Endodermal cell (in vitro differentiated cells): Measurements from ENCODE around the gene DNAJB2. TPM values are rescaled to one million over a fixed set of nuclear protein-coding genes. Genes with fewer than 3 reads are reported as not detected.
A peak's percentile ranks its signal among the peaks of the same experiment; 100 is the strongest.
"Not testable (repeated sequence)": the region's sequence is repeated elsewhere in the genome, so short reads cannot be mapped to it uniquely, and the experiment has no call there.

Source experiments
- DNase-seq: peaks from one replicate; pipeline ENCODE4 v3.0.0-alpha.2; 2017
- H3K27ac ChIP-seq: 2 replicates; pipeline ENCODE4 v1.5.1; 2013; ENCODE audit warnings: mild to moderate bottlenecking, low read depth, low read length, moderate library complexity
- H3K27me3 ChIP-seq: 2 replicates; pipeline ENCODE4 v1.6.1; 2013; ENCODE audit warnings: mild to moderate bottlenecking, low read length, moderate library complexity; ENCODE audit not compliant: insufficient read depth, control insufficient read depth, poor library complexity, severe bottlenecking
- H3K36me3 ChIP-seq: 2 replicates; pipeline ENCODE4 v1.7.0; 2013; ENCODE audit warnings: mild to moderate bottlenecking, low read length, moderate library complexity; ENCODE audit not compliant: control insufficient read depth, insufficient read depth
- H3K4me1 ChIP-seq: one replicate; pipeline ENCODE4 v1.7.0; 2013; ENCODE audit warnings: low read length; ENCODE audit not compliant: control insufficient read depth, insufficient read depth
- H3K4me3 ChIP-seq: 2 replicates; pipeline ENCODE4 v1.5.1; 2013; ENCODE audit warnings: mild to moderate bottlenecking, low read length, moderate library complexity
- H3K9ac ChIP-seq: 2 replicates; pipeline ENCODE4 v1.6.1; 2013; ENCODE audit warnings: mild to moderate bottlenecking, low read length, moderate library complexity; ENCODE audit not compliant: poor library complexity, severe bottlenecking; ENCODE audit errors: extremely low read depth
- H3K9me3 ChIP-seq: 2 replicates; pipeline ENCODE4 v1.6.1; 2013; ENCODE audit warnings: mild to moderate bottlenecking, low read length, moderate library complexity; ENCODE audit not compliant: control insufficient read depth
- H3K27ac Mint-ChIP-seq: 2 replicates; pipeline ENCODE4 v1.8.0; 2020; ENCODE audit warnings: mixed read lengths
- H3K27me3 Mint-ChIP-seq: 2 replicates; pipeline ENCODE4 v1.8.0; 2021; ENCODE audit warnings: mild to moderate bottlenecking, mixed read lengths; ENCODE audit not compliant: insufficient read depth
- H3K36me3 Mint-ChIP-seq: 2 replicates; pipeline ENCODE4 v1.8.0; 2020; ENCODE audit warnings: low read depth, mixed read lengths
- H3K4me1 Mint-ChIP-seq: 2 replicates; pipeline ENCODE4 v1.8.0; 2020; ENCODE audit warnings: mixed read lengths
- H3K4me3 Mint-ChIP-seq: 2 replicates; pipeline ENCODE4 v1.8.0; 2020; ENCODE audit warnings: mild to moderate bottlenecking, moderate library complexity, mixed read lengths
- H3K9me3 Mint-ChIP-seq: 2 replicates; pipeline ENCODE4 v1.8.0; 2020; ENCODE audit warnings: mild to moderate bottlenecking, mixed read lengths
- CTCF ChIP-seq: fragments of 200-600 bp; sonication (generic); conservative IDR thresholded peaks from 2 replicates; pipeline ENCODE4 v1.5.0; 2021; ENCODE audit warnings: antibody characterized with exemption, mild to moderate bottlenecking
- WGBS, 2 experiments: methylation state at CpG; one replicate each; pipeline versions ENCODE4 v1.1.5 to v1.1.7; 2013; ENCODE audit warnings: missing lambda C conversion rate in 2 of 2, mixed read lengths in 1 of 2; ENCODE audit not compliant: insufficient coverage in 1 of 2, insufficient read length in 1 of 2; 5-methylcytosine and 5-hydroxymethylcytosine counted together
- total RNA-seq, 2 donors: library from RNA; stranded (reverse); fragmentation: NEBNext Ultra II Directional in 1 of 2; extraction: Animal tissue kit (Norgen Biotek cat#: 25700) in 1 of 2; gene quantifications; 2 replicates in 1 of 2; 3 replicates in 1 of 2; pipeline ENCODE4 v1.2.1, GENCODE V29; 2021

Gene DNAJB2
- total RNA-seq, 2 donors from 2014 or later, result 61.9 to 80.9 TPM

- peak overlapping the region; percentile 73 for H3K4me3 ChIP-seq
- TF ChIP-seq CTCF, result no peak
- H3K9me3 ChIP-seq, result no peaks in the 10 kb centered on the region
- peaks cover 72% of the 10 kb centered on the region for H3K27me3 Mint-ChIP-seq
- DNase-seq, result peak; percentile 97
- H3K27ac ChIP-seq, result no peak overlapping the region
- 0 to 1% methylated on average over 19 to 44 of the region's 45 CpGs for WGBS, 2 experiments
- peaks cover 3% of the 10 kb centered on the region for H3K9me3 Mint-ChIP-seq
- no peaks in the 10 kb centered on the region for H3K4me1 ChIP-seq
- H3K4me3 Mint-ChIP-seq, result peak overlapping the region; percentile 57
- no peak overlapping the region for H3K9ac ChIP-seq
- H3K36me3 ChIP-seq, result no peaks in the 10 kb centered on the region
- no peaks in the 10 kb centered on the region for H3K36me3 Mint-ChIP-seq
- peaks cover 73% of the 10 kb centered on the region for H3K27me3 ChIP-seq
- H3K4me1 Mint-ChIP-seq, result peaks cover 5% of the 10 kb centered on the region
- H3K27ac Mint-ChIP-seq, result peak overlapping the region; percentile 30
Observed at GRCh38 chr2:219308142-219309101, 29.3 kb downstream of the DNAJB2 start.

GRCh38 chr2:219309278-219309677 is 30.1 kb downstream of the DNAJB2 start, which contains the start of gene PTPRN:
TSS of gene PTPRN (minus strand) at chr2:219309401. CDS start at chr2:219309332, 69 bp downstream.
- H3K27ac Mint-ChIP-seq, result peak within 1 kb of the TSS; percentile 30

GRCh38 chr2:219312683-219313263 is 33.6 kb downstream of the DNAJB2 start:
- not testable (repeated sequence) for H3K27ac ChIP-seq, H3K4me1 Mint-ChIP-seq, H3K9ac ChIP-seq, H3K9me3 Mint-ChIP-seq, DNase-seq, H3K36me3 ChIP-seq, H3K9me3 ChIP-seq, H3K36me3 Mint-ChIP-seq, H3K4me3 Mint-ChIP-seq, H3K4me1 ChIP-seq, H3K27ac Mint-ChIP-seq, H3K4me3 ChIP-seq
- H3K27me3 Mint-ChIP-seq, result peaks cover 35% of the 10 kb centered on the region
- whole genome bisulfite sequencing, 2 experiments, result 81 to 95% methylated on average over 17 to 49 of the region's 49 CpGs
- peaks cover 30% of the 10 kb centered on the region for H3K27me3 ChIP-seq

More at GRCh38 chr2:219309278-219309677, 30.1 kb downstream of the DNAJB2 start, which contains the start of gene PTPRN:
- Histone ChIP-seq H3K27ac (no peak within 1 kb of the TSS), H3K9me3 (no peaks in the 10 kb centered on the region), H3K27me3 (peaks cover 65% of the 10 kb centered on the region), H3K9ac (no peak within 1 kb of the TSS), H3K36me3 (no peaks in the 10 kb centered on the region), H3K4me3 (peak within 1 kb of the TSS; percentile 73), H3K4me1 (no peaks in the 10 kb centered on the region)
- peaks cover 5% of the 10 kb centered on the region for H3K4me1 Mint-ChIP-seq
- 1 to 7% methylated on average over 3 to 37 of the region's 37 CpGs for WGBS, 2 experiments
- no peaks in the 10 kb centered on the region for H3K36me3 Mint-ChIP-seq
- no peak for TF ChIP-seq CTCF
- DNase-seq, result peak; percentile 88
- peaks cover 69% of the 10 kb centered on the region for H3K27me3 Mint-ChIP-seq
- H3K9me3 Mint-ChIP-seq, result peaks cover 6% of the 10 kb centered on the region
- peak within 1 kb of the TSS; percentile 57 for H3K4me3 Mint-ChIP-seq
